Nephron progenitor cell (in vitro differentiated cells): ENCODE results near the gene ADAP1.
"Not testable (repeated sequence)": the region's sequence is repeated elsewhere in the genome, so short reads cannot be mapped to it uniquely, and the experiment has no call there.

Experiments used
- DNase-seq: peaks from one replicate; pipeline ENCODE4 v3.0.0; 2021
- H3K27ac Mint-ChIP-seq: 2 replicates; pipeline ENCODE4 v1.8.0; 2021; ENCODE audit warnings: mild to moderate bottlenecking, moderate library complexity, mixed read lengths
- H3K27me3 Mint-ChIP-seq: 2 replicates; pipeline ENCODE4 v1.8.0; 2021; ENCODE audit warnings: mild to moderate bottlenecking, low read depth, mixed read lengths; ENCODE audit not compliant: poor library complexity
- H3K36me3 Mint-ChIP-seq: 2 replicates; pipeline ENCODE4 v1.8.0; 2021; ENCODE audit warnings: low read depth, mixed read lengths
- H3K4me1 Mint-ChIP-seq: 2 replicates; pipeline ENCODE4 v1.8.0; 2021; ENCODE audit warnings: mixed read lengths
- H3K4me3 Mint-ChIP-seq: 2 replicates; pipeline ENCODE4 v1.8.0; 2021; ENCODE audit warnings: mild to moderate bottlenecking, moderate library complexity, mixed read lengths
- H3K9me3 Mint-ChIP-seq: 2 replicates; pipeline ENCODE4 v1.8.0; 2021; ENCODE audit warnings: mild to moderate bottlenecking, moderate library complexity, mixed read lengths
- CTCF ChIP-seq: fragments of 200-600 bp; sonication (generic); IDR thresholded peaks from 2 replicates; pipeline ENCODE4 v1.5.0; 2021; ENCODE audit warnings: antibody characterized with exemption

The ADAP1 gene

DNA sequence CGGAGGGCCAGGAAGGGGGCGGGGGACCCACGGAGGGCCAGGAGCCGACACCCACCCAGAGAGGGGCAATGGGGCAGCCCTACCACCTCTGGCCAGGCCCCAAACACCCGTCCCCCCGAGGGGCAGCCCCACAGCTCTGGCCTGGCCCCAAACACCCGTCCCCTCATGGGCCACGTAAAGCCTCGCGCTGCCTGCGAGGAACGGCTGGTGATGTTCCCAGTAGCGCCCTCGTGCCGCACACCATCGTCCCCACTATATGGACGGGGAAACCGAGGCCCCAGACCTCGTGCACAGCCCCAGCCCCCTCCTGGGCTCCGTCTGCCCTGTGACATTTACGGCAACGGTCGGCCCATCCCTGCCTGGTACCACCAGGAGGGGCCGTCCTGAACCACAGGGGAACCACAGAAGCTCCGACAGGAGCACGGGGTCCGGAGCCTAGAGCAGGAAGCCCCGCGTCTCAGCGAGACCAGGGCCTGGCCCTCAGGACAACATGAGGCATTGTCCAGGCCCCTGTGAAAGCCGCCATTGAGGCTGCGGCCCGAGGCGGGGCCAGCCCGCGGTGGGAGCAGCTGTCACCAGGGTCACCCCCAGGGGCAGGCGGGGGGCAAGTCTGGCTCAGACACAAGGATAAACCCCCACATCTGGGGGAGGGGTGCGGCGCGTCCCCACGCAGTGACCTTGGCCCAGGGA is 42.5 kb downstream of the ADAP1 start:
- Mint-ChIP-seq H3K4me3 (no peak overlapping the region), H3K27me3 (peaks cover 29% of the 10 kb centered on the region), H3K9me3 (no peaks in the 10 kb centered on the region), H3K27ac (no peak overlapping the region), H3K36me3 (no peaks in the 10 kb centered on the region), H3K4me1 (peaks cover 37% of the 10 kb centered on the region)
- no peak for DNase-seq
- TF ChIP-seq CTCF = no peak

DNA sequence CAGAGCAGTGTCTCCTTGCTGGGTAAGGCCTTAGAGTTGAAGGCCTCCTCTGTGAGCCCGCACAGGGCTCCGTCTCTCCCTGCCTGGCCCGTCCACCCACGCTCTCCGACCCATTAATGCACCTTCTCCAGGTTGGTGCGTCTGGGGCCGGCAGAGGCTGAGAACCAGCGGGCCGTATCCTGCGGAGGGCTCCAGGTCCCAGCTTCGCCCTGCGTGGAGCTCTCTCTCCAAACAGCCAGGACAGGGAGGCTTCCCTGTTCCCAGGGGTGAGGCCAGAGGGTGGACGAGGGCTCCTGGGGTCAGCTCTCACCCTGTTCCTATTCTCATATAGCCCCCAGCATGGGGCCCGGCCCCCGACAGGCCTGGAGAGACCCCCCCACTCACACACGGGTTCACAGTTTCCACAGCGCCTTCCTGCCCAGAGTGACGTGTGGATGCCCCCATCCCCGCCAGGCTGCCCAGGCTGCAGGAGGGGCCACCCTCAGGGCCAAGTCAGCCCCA is 43.5 kb downstream of the ADAP1 start:
- no peaks in the 10 kb centered on the region for H3K9me3 Mint-ChIP-seq
- peaks cover 30% of the 10 kb centered on the region for H3K4me1 Mint-ChIP-seq
- DNase-seq = no peak
- no peaks in the 10 kb centered on the region for H3K36me3 Mint-ChIP-seq
- H3K4me3 Mint-ChIP-seq = no peak overlapping the region
- H3K27ac Mint-ChIP-seq = no peak overlapping the region
- peaks cover 36% of the 10 kb centered on the region for H3K27me3 Mint-ChIP-seq
- TF ChIP-seq CTCF = no peak

- H3K27me3 Mint-ChIP-seq = peaks cover 41% of the 10 kb centered on the region
- DNase-seq = no peak
- H3K36me3 Mint-ChIP-seq = no peaks in the 10 kb centered on the region
- H3K9me3 Mint-ChIP-seq = no peaks in the 10 kb centered on the region
- no peak overlapping the region for H3K27ac Mint-ChIP-seq
- H3K4me1 Mint-ChIP-seq = peaks cover 25% of the 10 kb centered on the region
- peak overlapping the region; percentile 40 for H3K4me3 Mint-ChIP-seq
- no peak for TF ChIP-seq CTCF
These were observed 44.0 kb downstream of the ADAP1 start for GRCh38 chr7:910441-910861.

DNA sequence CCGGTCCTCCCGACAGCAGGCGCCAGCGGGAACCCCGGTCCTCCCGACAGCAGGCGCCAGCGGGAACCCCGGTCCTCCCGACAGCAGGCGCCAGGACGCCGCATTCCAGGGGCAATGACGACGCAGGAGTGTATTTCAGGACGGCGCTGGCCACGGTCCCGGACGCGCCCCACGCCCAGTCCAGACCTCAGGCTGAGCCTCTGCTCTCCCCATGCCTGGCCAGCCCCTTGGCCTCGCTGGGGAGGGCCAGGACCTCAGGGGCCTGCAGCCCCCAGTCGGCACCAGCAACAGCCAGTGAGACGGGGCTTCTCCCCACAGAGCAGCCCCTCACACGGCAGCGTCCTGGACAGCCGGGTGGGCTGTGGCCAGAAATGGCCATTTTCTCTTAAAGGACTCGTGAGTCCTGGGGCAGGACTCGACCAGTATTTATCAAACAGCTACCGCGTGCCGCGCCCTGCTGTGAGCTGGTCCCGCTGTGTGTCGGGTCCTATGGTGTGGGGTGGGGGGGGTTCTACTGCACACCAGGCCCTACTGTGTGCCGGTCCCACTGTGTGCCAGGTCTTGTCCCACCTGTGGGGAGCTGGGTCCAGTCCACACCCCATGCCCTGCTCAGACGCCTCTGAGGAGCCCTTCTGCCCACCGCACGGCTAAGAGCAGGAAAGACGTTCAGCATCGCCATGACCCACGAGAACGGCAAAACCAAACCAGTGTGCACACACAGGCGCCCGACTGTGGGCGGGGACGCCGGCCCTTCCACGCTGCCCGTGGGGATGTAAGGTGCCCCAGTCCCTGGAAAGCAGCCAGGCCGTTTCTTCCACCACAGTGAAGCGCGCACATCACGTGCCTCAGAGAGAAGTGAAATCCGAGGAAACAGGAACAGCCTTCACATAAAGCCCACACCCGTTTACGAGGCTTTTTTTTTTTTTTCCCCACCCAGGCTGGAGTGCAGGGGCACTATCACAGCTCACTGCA is 44.8 kb downstream of the ADAP1 start:
- Mint-ChIP-seq H3K36me3 (no peaks in the 10 kb centered on the region), H3K9me3 (no peaks in the 10 kb centered on the region), H3K27ac (no peak overlapping the region), H3K27me3 (peaks cover 48% of the 10 kb centered on the region), H3K4me1 (peaks cover 18% of the 10 kb centered on the region), H3K4me3 (no peak overlapping the region)
- no peak for TF ChIP-seq CTCF
- DNase-seq = no peak

DNA sequence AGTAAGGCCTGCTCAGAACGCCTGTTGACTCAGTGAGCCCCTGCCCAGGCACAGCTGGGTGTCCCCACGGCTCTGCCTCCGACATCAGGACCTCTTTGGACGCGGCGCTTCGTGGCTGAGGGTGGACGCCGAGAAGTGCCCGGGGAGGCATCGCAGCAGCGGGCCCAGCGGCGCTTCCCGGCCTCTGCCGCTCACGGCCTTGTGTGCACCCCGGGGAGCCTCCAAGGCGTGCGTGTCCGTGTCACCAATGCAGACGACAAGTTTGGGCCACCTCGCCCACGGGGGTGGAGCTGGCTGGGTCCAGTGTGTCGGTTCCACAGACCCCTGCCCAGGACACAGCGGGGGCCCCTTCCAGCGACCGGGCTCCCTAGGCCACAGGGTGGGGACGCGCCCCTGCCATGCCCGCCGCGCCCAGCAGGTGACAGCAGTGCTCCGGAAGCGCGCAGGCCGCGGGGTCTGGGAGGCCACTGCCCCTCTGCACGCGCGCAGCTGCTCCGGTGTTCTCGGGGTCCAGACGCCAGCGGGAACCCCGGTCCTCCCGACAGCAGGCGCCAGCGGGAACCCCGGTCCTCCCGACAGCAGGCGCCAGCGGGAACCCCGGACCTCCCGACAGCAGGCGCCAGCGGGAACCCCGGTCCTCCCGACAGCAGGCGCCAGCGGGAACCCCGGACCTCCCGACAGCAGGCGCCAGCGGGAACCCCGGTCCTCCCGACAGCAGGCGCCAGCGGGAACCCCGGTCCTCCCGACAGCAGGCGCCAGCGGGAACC is 45.7 kb downstream of the ADAP1 start:
- H3K9me3 Mint-ChIP-seq, H3K36me3 Mint-ChIP-seq, H3K27ac Mint-ChIP-seq, H3K4me3 Mint-ChIP-seq: not testable (repeated sequence)
- H3K27me3 Mint-ChIP-seq = peaks cover 55% of the 10 kb centered on the region
- peak; percentile 86 for TF ChIP-seq CTCF
- peak; percentile 89 for DNase-seq
- H3K4me1 Mint-ChIP-seq = peaks cover 18% of the 10 kb centered on the region
